Muscle layer of duodenum (tissue), 2 donors: ENCODE results near the gene SH3BP5L.
A peak's percentile ranks its signal among the peaks of the same experiment; 100 is the strongest.

Experiments used
- H3K27ac ChIP-seq: one replicate; pipeline ENCODE4 v1.7.0; 2013; ENCODE audit warnings: mild to moderate bottlenecking, low read length
- H3K27me3 ChIP-seq: one replicate; pipeline ENCODE4 v1.7.0; 2013; ENCODE audit warnings: low read depth, mild to moderate bottlenecking, control low read depth, low read length
- H3K36me3 ChIP-seq, 2 donors: one replicate each; pipeline ENCODE4 v1.7.0; 2013; ENCODE audit warnings: low read length in 2 of 2, control low read depth in 1 of 2, mild to moderate bottlenecking in 1 of 2; ENCODE audit not compliant: insufficient read depth in 2 of 2, control insufficient read depth in 1 of 2
- H3K4me1 ChIP-seq, 2 donors: one replicate each; pipeline ENCODE4 v1.7.0; 2013; ENCODE audit warnings: low read length in 2 of 2, mild to moderate bottlenecking in 2 of 2, control low read depth in 1 of 2, moderate library complexity in 1 of 2; ENCODE audit not compliant: insufficient read depth in 2 of 2, control insufficient read depth in 1 of 2
- H3K4me3 ChIP-seq, 2 donors: one replicate each; pipeline ENCODE4 v1.7.0; 2013; ENCODE audit warnings: low read length in 2 of 2, low read depth in 1 of 2, mild to moderate bottlenecking in 1 of 2
- H3K9me3 ChIP-seq, 2 donors: one replicate each; pipeline ENCODE4 v1.7.0; 2013; ENCODE audit warnings: low read length in 2 of 2, control low read depth in 1 of 2, mild to moderate bottlenecking in 1 of 2; ENCODE audit not compliant: control insufficient read depth in 1 of 2
- donor health status: healthy.

SH3BP5L gene

DNA sequence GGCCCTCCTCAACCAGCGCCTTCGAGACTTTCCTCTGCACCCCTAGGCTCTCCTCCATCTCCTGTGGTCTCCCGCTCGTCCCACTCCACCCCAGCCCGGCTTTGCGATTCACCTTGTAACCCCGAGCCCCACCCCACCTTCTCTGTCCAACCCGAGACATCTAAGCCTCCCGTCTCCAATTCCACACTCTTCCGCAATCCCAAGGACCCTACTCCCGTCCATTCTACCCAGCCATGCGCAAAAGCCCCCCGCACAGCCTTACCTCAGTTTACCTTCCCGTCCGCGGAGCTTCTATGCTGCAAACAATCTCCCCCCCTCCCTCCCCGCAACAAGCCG is 174 bp downstream of the SH3BP5L start:
- peak overlapping the region; percentile 99 for H3K27ac ChIP-seq
- H3K4me3 ChIP-seq, result peak overlapping the region; percentile 94 to 95
- no peaks in the 10 kb centered on the region for H3K27me3 ChIP-seq
- peaks cover 18 to 59% of the 10 kb centered on the region in 2 donors for H3K4me1 ChIP-seq
- no peaks in the 10 kb centered on the region for H3K9me3 ChIP-seq
- peaks cover 0 to 22% of the 10 kb centered on the region in 2 donors for H3K36me3 ChIP-seq

GRCh38 chr1:248825136-248825535 is 579 bp downstream of the SH3BP5L start:
- peak overlapping the region; percentile 94 to 95 for H3K4me3 ChIP-seq
- H3K4me1 ChIP-seq, result peaks cover 18 to 63% of the 10 kb centered on the region in 2 donors
- peak overlapping the region; percentile 99 for H3K27ac ChIP-seq

GRCh38 chr1:248824701-248825100 is 1.0 kb downstream of the SH3BP5L start:
- Histone ChIP-seq H3K27ac (peak overlapping the region; percentile 99), H3K9me3 (no peaks in the 10 kb centered on the region), H3K36me3 (peaks cover 0 to 29% of the 10 kb centered on the region in 2 donors), H3K4me3 (peak overlapping the region; percentile 94 to 95), H3K4me1 (peaks cover 18 to 64% of the 10 kb centered on the region in 2 donors), H3K27me3 (no peaks in the 10 kb centered on the region)

More at GRCh38 chr1:248825136-248825535, 579 bp downstream of the SH3BP5L start:
- peaks cover 0 to 26% of the 10 kb centered on the region in 2 donors for H3K36me3 ChIP-seq
- no peaks in the 10 kb centered on the region for H3K9me3 ChIP-seq
- H3K27me3 ChIP-seq, result no peaks in the 10 kb centered on the region

- peaks cover 0 to 29% of the 10 kb centered on the region in 2 donors for H3K36me3 ChIP-seq
- H3K27me3 ChIP-seq, result no peaks in the 10 kb centered on the region
- peaks cover 18 to 64% of the 10 kb centered on the region in 2 donors for H3K4me1 ChIP-seq
- no peaks in the 10 kb centered on the region for H3K9me3 ChIP-seq
- no peak overlapping the region for H3K27ac ChIP-seq
- H3K4me3 ChIP-seq, result peak overlapping the region; percentile 94 to 95
These were observed 1.4 kb downstream of the SH3BP5L start for GRCh38 chr1:248824301-248824700.

- no peaks in the 10 kb centered on the region for H3K27me3 ChIP-seq
- H3K27ac ChIP-seq, result no peak overlapping the region
- H3K36me3 ChIP-seq, result peaks cover 0 to 29% of the 10 kb centered on the region in 2 donors
- H3K9me3 ChIP-seq, result no peaks in the 10 kb centered on the region
- H3K4me3 ChIP-seq, result peak overlapping the region; percentile 5 to 94
- peaks cover 18 to 64% of the 10 kb centered on the region in 2 donors for H3K4me1 ChIP-seq
These were observed 2.2 kb downstream of the SH3BP5L start for GRCh38 chr1:248823517-248824001.

DNA sequence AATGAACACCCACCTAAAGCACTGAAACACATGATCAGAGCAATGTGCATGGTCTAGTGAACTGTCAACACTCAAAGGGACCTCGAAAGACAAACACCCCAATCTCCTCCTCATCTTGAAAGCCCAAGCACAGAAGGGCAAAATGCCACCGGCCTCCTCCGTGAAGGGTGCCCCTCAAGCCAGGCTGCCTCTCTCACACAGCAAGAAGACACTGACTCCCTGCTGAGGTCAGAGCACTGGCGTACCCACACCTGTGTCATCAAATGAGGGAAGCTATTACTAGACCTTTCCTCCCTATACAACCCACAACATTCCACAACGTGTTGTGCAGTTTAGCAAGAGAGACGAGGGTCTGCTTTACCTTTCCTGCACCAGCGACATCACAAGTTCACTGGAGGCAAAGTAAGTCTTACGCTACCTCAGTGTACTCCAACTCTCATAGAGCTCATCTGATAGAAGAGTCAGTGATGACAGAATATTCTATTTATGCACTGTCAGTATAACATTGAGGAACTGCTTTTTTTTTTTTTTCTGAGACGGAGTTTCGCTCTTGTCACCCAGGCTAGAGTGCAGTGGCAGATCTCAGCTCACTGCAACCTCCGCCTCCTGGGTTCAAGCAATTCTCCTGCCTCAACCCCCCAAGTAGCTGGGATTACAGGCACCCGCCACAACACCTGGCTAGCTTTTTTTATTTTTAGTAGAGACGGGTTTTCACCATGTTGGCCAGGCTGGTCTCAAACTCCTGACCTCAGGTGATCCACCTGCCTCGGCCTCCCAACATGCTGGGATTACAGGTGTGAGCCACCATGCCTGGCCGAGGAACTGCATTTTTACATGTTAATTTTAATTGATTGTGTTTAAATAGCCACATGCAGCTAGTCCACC is 3.3 kb downstream of the SH3BP5L start:
- peaks cover 0 to 29% of the 10 kb centered on the region in 2 donors for H3K36me3 ChIP-seq
- H3K27ac ChIP-seq, result no peak overlapping the region
- peak overlapping the region in 1 of 2 donors; percentile 94 for H3K4me3 ChIP-seq

DNA sequence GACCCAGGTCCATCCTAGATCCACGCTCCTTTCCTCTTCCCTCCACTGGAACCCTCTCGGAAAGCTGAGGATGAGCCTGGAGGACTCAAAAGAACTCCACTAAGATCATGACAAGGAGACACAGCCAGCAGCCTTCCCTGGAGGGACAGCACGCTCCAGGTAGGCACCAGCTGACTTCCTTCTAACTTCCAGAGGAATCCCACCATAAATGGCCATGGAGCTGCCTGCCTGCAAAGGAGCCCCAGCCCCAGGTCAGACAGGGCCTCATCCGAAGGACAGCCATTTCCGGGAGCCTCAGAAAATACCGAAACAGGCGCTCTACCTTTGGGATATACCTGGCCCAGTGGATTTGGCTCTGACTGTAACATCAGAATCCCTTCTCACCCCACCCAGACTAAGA is 4.1 kb downstream of the SH3BP5L start:
- Histone ChIP-seq H3K9me3 (no peaks in the 10 kb centered on the region), H3K36me3 (peaks cover 0 to 31% of the 10 kb centered on the region in 2 donors), H3K27me3 (no peaks in the 10 kb centered on the region), H3K4me1 (peaks cover 18 to 55% of the 10 kb centered on the region in 2 donors), H3K27ac (no peak overlapping the region), H3K4me3 (no peak overlapping the region)

More for the DNA sequence above, 3.3 kb downstream of the SH3BP5L start:
- Histone ChIP-seq H3K27me3 (no peaks in the 10 kb centered on the region), H3K4me1 (peaks cover 18 to 62% of the 10 kb centered on the region in 2 donors), H3K9me3 (no peaks in the 10 kb centered on the region)

- Histone ChIP-seq H3K27ac (no peak overlapping the region), H3K4me3 (no peak overlapping the region), H3K4me1 (peaks cover 18 to 54% of the 10 kb centered on the region in 2 donors), H3K27me3 (no peaks in the 10 kb centered on the region), H3K9me3 (no peaks in the 10 kb centered on the region), H3K36me3 (peaks cover 5 to 32% of the 10 kb centered on the region in 2 donors)
These were observed 4.6 kb downstream of the SH3BP5L start for GRCh38 chr1:248821101-248821500.

DNA sequence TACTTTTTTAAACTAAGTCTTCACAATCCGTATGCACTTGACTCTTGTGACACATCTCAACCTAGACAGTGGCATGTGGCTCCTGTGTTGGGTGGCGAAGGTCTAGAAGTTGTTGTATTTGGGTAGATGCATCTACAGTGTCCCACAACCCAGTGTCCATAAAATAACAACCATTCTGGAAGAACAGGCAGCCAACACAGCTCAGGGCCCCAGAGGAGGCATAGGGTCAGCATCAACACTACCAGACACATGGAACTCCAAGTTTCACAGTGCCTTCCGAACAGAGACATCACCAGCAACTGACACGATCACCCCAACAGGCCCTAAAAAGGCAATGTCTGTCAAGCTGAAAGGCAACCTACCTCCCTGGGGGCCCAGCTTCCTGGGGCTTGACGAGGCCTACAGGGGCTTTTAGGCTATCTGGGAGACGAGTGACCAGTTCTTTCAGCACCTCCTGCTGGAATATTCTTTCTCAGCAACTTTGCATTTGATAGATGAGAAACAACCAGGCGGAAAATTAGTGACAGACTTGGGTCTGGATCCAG is 5.6 kb downstream of the SH3BP5L start:
- Histone ChIP-seq H3K36me3 (peaks cover 15 to 41% of the 10 kb centered on the region in 2 donors), H3K4me1 (peaks cover 18 to 49% of the 10 kb centered on the region in 2 donors), H3K9me3 (no peaks in the 10 kb centered on the region)

DNA sequence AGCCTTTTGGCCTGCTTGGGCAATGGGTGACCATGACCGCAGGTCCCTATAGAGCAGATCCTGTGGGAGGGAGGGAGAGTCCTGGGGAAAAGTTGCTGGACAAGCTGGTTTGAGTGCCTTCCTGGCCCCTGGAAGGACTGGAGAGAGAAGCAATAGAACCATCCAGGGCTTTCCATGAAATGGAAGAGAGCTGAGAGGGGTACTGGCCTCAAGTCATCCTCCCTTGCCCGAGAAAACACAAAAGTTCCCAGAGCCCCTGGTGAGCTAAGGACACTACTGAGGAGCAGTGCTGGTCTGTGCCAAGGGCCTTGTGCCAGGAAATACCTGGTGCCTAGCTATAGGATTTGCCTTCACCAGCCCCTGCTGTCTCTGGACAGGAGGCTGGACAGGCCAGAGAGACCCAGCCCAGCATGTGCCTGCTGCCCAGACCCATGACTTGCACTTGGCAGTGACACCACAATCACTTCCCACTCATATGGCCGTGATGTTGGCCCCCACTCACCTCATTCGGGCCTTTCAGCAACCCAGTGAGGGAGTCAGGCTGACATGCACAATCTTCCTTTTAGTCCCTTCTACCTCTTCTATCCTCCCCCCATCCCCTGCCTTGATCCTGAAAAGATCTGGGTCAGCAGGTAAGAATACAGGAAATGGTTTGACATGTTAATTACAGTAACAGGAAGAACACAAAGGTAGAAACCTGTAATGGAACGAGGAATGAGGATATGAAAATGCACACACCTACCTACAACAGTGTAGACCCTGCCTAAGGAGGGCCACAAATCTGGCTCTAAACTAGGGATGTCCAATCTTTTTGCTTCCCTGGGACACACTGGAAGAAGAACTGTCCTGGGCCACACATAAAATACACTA is 7.0 kb downstream of the SH3BP5L start:
- Histone ChIP-seq H3K9me3 (no peaks in the 10 kb centered on the region), H3K36me3 (peaks cover 27 to 49% of the 10 kb centered on the region in 2 donors), H3K27me3 (no peaks in the 10 kb centered on the region), H3K27ac (no peak overlapping the region), H3K4me3 (no peak overlapping the region), H3K4me1 (peaks cover 4 to 35% of the 10 kb centered on the region in 2 donors)

More for the DNA sequence above, 5.6 kb downstream of the SH3BP5L start:
- Histone ChIP-seq H3K27ac (no peak overlapping the region), H3K27me3 (no peaks in the 10 kb centered on the region), H3K4me3 (no peak overlapping the region)
